ENCODE data around the gene ATP9B.

DNA sequence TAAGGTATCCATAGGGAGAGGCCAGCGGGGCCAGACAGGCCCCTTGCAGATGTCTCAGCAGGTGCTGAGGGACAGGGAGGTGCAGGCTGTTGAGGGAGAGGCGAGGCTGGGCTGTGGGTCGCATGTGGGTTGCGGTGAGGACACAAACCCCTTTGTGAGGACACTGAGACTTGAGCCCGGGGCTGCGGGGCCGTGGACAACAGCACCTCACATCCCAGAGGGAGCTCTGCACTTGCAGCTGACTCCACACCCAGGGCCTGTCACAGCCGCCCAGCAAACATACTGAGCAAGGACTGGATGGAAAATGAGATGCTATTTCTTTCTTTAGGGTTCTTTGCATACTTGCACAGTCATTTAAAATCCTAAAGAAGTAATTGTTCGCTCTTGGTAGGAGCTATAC lies 231.2 kb downstream of the ATP9B start:
- TF ChIP-seq, protein P1, sequence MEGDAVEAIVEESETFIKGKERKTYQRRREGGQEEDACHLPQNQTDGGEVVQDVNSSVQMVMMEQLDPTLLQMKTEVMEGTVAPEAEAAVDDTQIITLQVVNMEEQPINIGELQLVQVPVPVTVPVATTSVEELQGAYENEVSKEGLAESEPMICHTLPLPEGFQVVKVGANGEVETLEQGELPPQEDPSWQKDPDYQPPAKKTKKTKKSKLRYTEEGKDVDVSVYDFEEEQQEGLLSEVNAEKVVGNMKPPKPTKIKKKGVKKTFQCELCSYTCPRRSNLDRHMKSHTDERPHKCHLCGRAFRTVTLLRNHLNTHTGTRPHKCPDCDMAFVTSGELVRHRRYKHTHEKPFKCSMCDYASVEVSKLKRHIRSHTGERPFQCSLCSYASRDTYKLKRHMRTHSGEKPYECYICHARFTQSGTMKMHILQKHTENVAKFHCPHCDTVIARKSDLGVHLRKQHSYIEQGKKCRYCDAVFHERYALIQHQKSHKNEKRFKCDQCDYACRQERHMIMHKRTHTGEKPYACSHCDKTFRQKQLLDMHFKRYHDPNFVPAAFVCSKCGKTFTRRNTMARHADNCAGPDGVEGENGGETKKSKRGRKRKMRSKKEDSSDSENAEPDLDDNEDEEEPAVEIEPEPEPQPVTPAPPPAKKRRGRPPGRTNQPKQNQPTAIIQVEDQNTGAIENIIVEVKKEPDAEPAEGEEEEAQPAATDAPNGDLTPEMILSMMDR (IDR thresholded peaks at IDR 0.05; ENCODE audit: low read depth, low read length) = no peak
- TF ChIP-seq EZH2phosphoT487 (IDR thresholded peaks at IDR 0.05; ENCODE audit: low read depth) = no peak
